Activated naive CD4-positive, alpha-beta T cell treated with anti-CD3 and anti-CD28 coated beads, Interleukin-2, amount 10 ng/mL, durations not matched to agents 7 days and 5 days (primary cell): ENCODE data around the gene KRT86.

Experiments used
- CTCF ChIA-PET: fragments of 350-600 bp; sonication (Branson Sonifier 250); formaldehyde crosslinking; loops from one replicate; lab custom pipeline; 2021; ENCODE audit warnings: antibody characterized with exemption; lab: Charles Lee
- DNase-seq: peaks from one replicate; pipeline ENCODE4 v3.0.0-alpha.2; 2020
- H3K27ac Mint-ChIP-seq: one replicate; pipeline ENCODE4 v1.8.0; 2021; ENCODE audit warnings: mild to moderate bottlenecking, moderate library complexity, mixed read lengths
- H3K27me3 Mint-ChIP-seq: one replicate; pipeline ENCODE4 v1.8.0; 2021; ENCODE audit warnings: mild to moderate bottlenecking, mixed read lengths
- H3K36me3 Mint-ChIP-seq: one replicate; pipeline ENCODE4 v1.8.0; 2021; ENCODE audit warnings: mixed read lengths
- H3K4me1 Mint-ChIP-seq: one replicate; pipeline ENCODE4 v1.8.0; 2021; ENCODE audit warnings: mixed read lengths
- H3K4me3 Mint-ChIP-seq: one replicate; pipeline ENCODE4 v1.8.0; 2021; ENCODE audit warnings: mild to moderate bottlenecking, moderate library complexity, mixed read lengths
- H3K9me3 Mint-ChIP-seq: one replicate; pipeline ENCODE4 v1.8.0; 2021; ENCODE audit warnings: mixed read lengths

The KRT86 gene

GRCh38 chr12:52347551-52348510 is 73.4 kb downstream of the KRT86 start:
- H3K27ac Mint-ChIP-seq: no peak overlapping the region
- H3K4me1 Mint-ChIP-seq: peaks cover 6% of the 10 kb centered on the region
- CTCF ChIA-PET: no interaction called here
- H3K9me3 Mint-ChIP-seq: no peaks in the 10 kb centered on the region
- no peaks in the 10 kb centered on the region for H3K36me3 Mint-ChIP-seq
- H3K27me3 Mint-ChIP-seq: peaks cover 55% of the 10 kb centered on the region
- H3K4me3 Mint-ChIP-seq: no peak overlapping the region
- no peak for DNase-seq

GRCh38 chr12:52349196-52349595 is 74.8 kb downstream of the KRT86 start:
- Mint-ChIP-seq H3K9me3 (no peaks in the 10 kb centered on the region), H3K4me1 (peaks cover 6% of the 10 kb centered on the region), H3K27ac (no peak overlapping the region), H3K4me3 (no peak overlapping the region), H3K36me3 (no peaks in the 10 kb centered on the region), H3K27me3 (peaks cover 49% of the 10 kb centered on the region)
- CTCF ChIA-PET: interaction anchor here (0.6 kb wide), 1 partner anchor 10 kb away, joined by 3 read pairs; no protein-coding TSS in a partner anchor
- no peak for DNase-seq

GRCh38 chr12:52350021-52350620 is 75.7 kb downstream of the KRT86 start:
- no peaks in the 10 kb centered on the region for H3K9me3 Mint-ChIP-seq
- peaks cover 6% of the 10 kb centered on the region for H3K4me1 Mint-ChIP-seq
- H3K4me3 Mint-ChIP-seq: no peak overlapping the region
- no peak overlapping the region for H3K27ac Mint-ChIP-seq
- no peak for DNase-seq
- CTCF ChIA-PET: interaction anchor here (0.8 to 0.9 kb wide), 2 partner anchors 22 to 23 kb away, joined by 3 read pairs; no protein-coding TSS in a partner anchor
- no peaks in the 10 kb centered on the region for H3K36me3 Mint-ChIP-seq
- H3K27me3 Mint-ChIP-seq: peaks cover 54% of the 10 kb centered on the region

GRCh38 chr12:52350786-52351185 is 76.3 kb downstream of the KRT86 start:
- Mint-ChIP-seq H3K4me3 (no peak overlapping the region), H3K27ac (no peak overlapping the region), H3K36me3 (no peaks in the 10 kb centered on the region), H3K27me3 (peaks cover 56% of the 10 kb centered on the region), H3K4me1 (peaks cover 6% of the 10 kb centered on the region), H3K9me3 (no peaks in the 10 kb centered on the region)
- CTCF ChIA-PET: interaction anchor here (0.8 to 0.9 kb wide), 3 partner anchors 11 to 23 kb away, joined by 3 read pairs; no protein-coding TSS in a partner anchor
- DNase-seq: no peak

GRCh38 chr12:52351196-52352059 is 77.0 kb downstream of the KRT86 start:
- Mint-ChIP-seq H3K4me1 (peaks cover 6% of the 10 kb centered on the region), H3K27ac (no peak overlapping the region), H3K27me3 (peaks cover 53% of the 10 kb centered on the region), H3K4me3 (no peak overlapping the region), H3K36me3 (no peaks in the 10 kb centered on the region), H3K9me3 (no peaks in the 10 kb centered on the region)
- peak; percentile 60 for DNase-seq
- CTCF ChIA-PET: interaction anchor here (0.8 to 1.1 kb wide), 2 partner anchors 10 to 17 kb away, joined by 3 read pairs; no protein-coding TSS in a partner anchor

GRCh38 chr12:52352951-52353350 is 78.5 kb downstream of the KRT86 start:
- H3K4me1 Mint-ChIP-seq: peaks cover 6% of the 10 kb centered on the region
- peaks cover 50% of the 10 kb centered on the region for H3K27me3 Mint-ChIP-seq
- CTCF ChIA-PET: interaction anchor here (0.7 to 1.7 kb wide), 4 partner anchors 8 to 518 kb away, joined by 3 to 8 read pairs (median 3); no protein-coding TSS in a partner anchor
- H3K27ac Mint-ChIP-seq: no peak overlapping the region
- H3K4me3 Mint-ChIP-seq: no peak overlapping the region
- no peaks in the 10 kb centered on the region for H3K9me3 Mint-ChIP-seq
- DNase-seq: peak; percentile 13
- H3K36me3 Mint-ChIP-seq: no peaks in the 10 kb centered on the region

- H3K36me3 Mint-ChIP-seq: no peaks in the 10 kb centered on the region
- no peak overlapping the region for H3K4me3 Mint-ChIP-seq
- peak; percentile 5 for DNase-seq
- H3K27ac Mint-ChIP-seq: no peak overlapping the region
- H3K4me1 Mint-ChIP-seq: peaks cover 11% of the 10 kb centered on the region
- CTCF ChIA-PET: interaction anchor here (1.0 to 1.7 kb wide), 2 partner anchors 8 to 517 kb away, joined by 3 to 8 read pairs; no protein-coding TSS in a partner anchor
- peaks cover 46% of the 10 kb centered on the region for H3K27me3 Mint-ChIP-seq
- no peaks in the 10 kb centered on the region for H3K9me3 Mint-ChIP-seq
Observed at GRCh38 chr12:52353766-52354165, 79.3 kb downstream of the KRT86 start.

GRCh38 chr12:52354200-52354599 is 79.8 kb downstream of the KRT86 start:
- Mint-ChIP-seq H3K9me3 (no peaks in the 10 kb centered on the region), H3K27me3 (peaks cover 46% of the 10 kb centered on the region)
- CTCF ChIA-PET: no interaction called here

GRCh38 chr12:52355176-52355575 is 80.7 kb downstream of the KRT86 start:
- Mint-ChIP-seq H3K27ac (no peak overlapping the region), H3K36me3 (no peaks in the 10 kb centered on the region), H3K27me3 (peaks cover 42% of the 10 kb centered on the region), H3K9me3 (no peaks in the 10 kb centered on the region), H3K4me3 (no peak overlapping the region), H3K4me1 (peaks cover 18% of the 10 kb centered on the region)
- no peak for DNase-seq
- CTCF ChIA-PET: no interaction called here

More at GRCh38 chr12:52354200-52354599, 79.8 kb downstream of the KRT86 start:
- H3K4me1 Mint-ChIP-seq: peaks cover 13% of the 10 kb centered on the region
- no peak overlapping the region for H3K4me3 Mint-ChIP-seq
- no peak overlapping the region for H3K27ac Mint-ChIP-seq
- DNase-seq: peak; percentile 10
- no peaks in the 10 kb centered on the region for H3K36me3 Mint-ChIP-seq

- DNase-seq: peak; percentile 9
- H3K4me3 Mint-ChIP-seq: no peak overlapping the region
- CTCF ChIA-PET: no interaction called here
- peaks cover 35% of the 10 kb centered on the region for H3K27me3 Mint-ChIP-seq
- H3K36me3 Mint-ChIP-seq: no peaks in the 10 kb centered on the region
- H3K27ac Mint-ChIP-seq: no peak overlapping the region
- H3K9me3 Mint-ChIP-seq: no peaks in the 10 kb centered on the region
- H3K4me1 Mint-ChIP-seq: peaks cover 16% of the 10 kb centered on the region
Observed at GRCh38 chr12:52356031-52356761, 81.8 kb downstream of the KRT86 start.

GRCh38 chr12:52356762-52357580 is 82.5 kb downstream of the KRT86 start:
- Mint-ChIP-seq H3K36me3 (no peaks in the 10 kb centered on the region), H3K9me3 (no peaks in the 10 kb centered on the region), H3K27me3 (peaks cover 31% of the 10 kb centered on the region), H3K27ac (no peak overlapping the region), H3K4me3 (no peak overlapping the region), H3K4me1 (peaks cover 12% of the 10 kb centered on the region)
- CTCF ChIA-PET: no interaction called here
- DNase-seq: peak; percentile 16
